HG03064 (cell line): ENCODE data around the gene DOCK10.
"Not testable (repeated sequence)": the region's sequence is repeated elsewhere in the genome, so short reads cannot be mapped to it uniquely, and the experiment has no call there.

Experiments
- ATAC-seq: cut with Tn5 transposase; IDR thresholded peaks from one replicate; pipeline ENCODE4 v1.9.1; 2021; ENCODE audit warnings: low read depth; ENCODE audit not compliant: unreplicated experiment

Gene DOCK10

DNA sequence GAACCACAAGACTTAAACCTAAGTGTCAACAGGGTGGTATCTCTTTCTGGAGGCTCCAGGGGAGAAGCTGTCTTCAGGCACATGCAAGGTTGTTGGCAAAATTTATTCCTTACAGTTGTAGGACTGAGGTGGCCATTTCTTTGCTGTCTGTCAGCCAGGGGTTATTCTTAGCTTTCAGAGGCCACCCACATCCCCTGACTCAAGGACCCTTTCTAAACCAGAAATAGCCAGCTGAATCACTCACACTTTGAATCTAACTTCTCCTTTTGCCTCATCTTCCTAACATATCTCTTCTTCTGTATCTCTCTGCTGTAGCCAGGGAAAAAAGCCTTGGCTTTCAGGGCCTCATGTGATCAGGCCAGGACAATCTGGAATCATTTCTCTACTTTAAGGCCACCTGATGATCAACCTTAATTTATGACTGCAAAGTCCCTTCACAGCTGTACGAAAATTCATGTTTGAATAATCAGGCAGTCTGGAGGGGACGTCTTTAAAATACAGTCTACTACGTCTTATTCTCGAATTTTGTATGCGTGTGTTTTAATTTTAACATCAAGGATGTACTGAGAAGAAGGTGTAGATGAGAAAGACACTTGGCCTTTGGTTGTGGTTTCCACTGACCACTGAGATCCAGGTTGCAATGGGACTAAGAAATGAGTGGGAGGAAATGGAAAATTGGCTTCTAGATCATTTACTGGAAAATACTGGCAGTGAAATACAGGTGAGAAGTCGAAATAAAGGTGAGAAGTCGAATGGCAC lies 90.4 kb downstream of the DOCK10 start:
- ATAC-seq, result no peak

DNA sequence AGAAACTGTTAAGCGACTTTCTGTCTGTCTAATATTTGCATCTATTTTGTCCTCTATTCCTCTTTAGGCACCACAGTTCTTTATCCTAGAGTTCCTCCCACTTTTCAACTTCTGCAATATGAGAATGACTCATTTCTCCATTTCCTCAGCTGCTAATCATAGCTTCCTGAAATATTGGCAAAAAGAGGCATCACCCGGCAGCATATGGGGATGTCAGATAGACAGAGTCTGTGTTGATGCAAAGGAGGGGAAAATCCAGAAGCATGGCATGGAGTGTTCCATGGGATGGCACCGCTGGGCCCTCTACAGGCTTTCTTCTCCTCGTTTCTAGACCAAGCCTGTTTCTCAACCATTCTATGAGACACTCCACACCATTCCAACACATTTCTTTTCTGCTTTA lies 93.4 kb downstream of the DOCK10 start:
- ATAC-seq, result no peak

DNA sequence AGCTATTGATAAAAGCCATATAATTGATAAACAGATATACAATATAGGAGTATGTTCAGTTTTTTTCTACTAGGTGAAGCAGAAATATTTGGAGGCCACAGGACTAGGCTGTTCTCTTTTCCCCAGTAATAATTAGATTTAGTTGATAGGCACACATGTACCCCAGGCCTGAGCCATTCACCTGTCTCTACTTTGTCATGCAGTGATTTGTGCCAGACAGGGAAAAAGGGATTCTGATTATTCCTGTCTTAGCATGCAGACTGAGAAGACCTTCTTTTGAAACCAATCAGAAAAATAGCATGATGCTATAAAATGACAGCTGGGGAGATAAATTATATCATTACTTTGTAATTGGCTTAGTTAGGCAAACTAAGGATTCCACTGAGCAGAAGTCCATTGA lies 94.3 kb downstream of the DOCK10 start:
- ATAC-seq, result no peak

DNA sequence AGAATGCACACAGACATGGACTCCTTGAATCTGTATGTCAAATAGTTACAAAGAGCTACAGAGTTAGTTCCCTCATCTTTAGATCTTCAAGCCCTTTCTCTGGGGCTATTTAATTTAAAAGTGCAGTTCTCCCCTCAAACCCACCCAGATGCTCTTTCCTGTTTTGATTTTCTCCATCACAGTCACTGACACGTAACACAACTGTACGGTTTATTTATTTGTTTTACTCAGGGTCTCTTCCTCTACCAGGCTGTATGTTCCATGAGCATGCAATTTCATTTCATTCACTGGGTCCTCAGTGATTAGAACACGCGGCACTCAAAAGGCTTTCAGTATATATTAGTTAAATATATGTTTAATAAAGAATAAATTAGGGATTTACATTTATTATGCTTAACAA lies 94.7 kb downstream of the DOCK10 start:
- ATAC-seq, result no peak

DNA sequence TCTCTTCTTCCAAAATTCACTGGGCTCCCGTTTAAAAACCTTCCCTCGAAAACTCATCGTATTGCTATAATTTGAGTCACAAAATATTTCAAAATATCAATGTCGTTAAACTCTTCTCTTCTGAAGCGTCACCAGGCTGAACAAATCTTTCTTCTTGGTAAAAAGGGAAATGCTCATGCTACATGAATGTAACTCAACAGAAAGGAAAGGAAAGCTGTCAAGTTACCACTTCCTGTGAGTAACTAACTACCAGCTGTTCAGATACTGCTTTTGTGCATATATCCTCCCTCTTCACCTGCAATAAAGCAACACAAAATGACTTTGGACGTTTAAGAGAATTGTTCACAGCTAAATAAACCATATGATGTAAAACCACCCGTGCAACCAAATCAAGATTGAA lies 95.4 kb downstream of the DOCK10 start:
- ATAC-seq, result peak; percentile 70

DNA sequence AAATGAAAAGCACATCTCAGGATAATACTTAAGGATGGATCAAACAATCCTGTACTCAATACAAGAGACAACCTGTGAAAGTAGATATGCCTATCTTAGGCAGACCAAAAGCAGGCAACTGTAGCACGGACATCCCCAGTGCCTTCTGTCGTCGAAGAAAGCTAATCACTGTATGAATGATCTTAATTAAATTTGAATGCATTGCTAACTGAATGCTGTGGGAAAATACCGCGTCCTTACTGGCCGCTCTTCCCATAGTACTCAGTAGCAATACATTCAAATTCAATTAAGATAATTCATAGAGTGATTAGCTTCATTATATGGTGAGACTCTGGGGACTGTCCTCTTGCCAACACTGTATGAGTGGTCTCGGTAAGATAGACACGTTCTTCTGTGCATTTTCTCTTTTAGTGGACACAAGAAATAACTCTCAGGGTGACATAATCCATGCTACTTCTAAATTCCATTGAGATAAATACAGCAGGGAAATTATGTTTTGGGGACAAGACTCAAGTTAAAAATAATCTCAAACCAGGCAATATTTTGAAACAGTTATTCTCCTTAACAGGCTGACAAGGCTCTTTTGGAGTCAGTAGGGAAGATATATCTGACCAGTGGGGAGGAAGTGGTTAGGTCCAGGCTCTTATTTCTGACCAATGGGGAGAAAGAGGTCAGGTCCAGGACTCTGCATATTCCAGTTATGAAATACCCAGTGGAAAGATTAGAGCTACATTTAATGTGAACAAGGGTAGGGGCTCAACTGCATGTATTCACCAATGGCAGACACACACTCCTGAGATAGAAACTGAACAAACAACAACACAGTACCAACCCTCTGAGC lies 97.3 kb downstream of the DOCK10 start:
- no peak for ATAC-seq

DNA sequence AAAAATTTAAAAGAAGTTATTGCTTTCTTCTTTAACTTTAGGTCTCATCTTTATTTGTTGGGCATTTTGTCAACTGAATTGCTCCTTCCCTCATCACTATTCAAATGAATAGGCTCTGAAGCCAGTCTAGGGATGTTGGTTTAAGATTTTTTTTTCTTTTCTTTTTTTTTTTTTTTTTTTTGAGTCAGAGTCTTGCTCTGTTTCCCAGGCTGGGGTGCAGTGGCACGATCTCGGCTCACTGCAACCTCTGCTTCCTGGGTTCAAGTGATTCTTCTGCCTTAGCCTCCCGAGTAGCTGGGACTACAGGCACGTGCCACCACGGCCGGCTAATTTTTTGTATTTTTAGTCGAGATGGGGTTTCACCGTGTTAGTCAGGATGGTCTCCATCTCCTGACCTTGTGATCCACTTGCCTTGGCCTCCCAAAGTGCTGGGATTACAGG lies 98.6 kb downstream of the DOCK10 start:
- not testable (repeated sequence) for ATAC-seq

DNA sequence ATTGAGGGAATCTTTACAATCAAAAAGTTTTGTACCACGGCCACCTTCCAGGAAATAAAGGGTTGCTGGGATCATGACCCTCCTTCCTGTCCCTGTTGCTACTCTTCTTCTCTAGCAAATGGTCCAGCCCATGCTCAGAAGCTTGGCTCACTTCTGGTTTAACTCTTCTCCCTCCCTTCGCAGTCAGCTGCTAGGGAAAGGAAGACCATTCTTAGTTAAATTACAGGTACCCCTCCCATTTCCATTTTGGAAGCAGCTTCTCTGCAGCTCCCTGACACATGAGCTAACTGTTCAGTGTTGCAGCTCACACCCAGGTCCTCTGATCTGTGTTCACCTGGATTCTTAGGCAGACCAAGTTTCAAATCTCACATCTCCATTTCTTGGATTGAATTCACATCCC lies 100.3 kb downstream of the DOCK10 start:
- no peak for ATAC-seq

DNA sequence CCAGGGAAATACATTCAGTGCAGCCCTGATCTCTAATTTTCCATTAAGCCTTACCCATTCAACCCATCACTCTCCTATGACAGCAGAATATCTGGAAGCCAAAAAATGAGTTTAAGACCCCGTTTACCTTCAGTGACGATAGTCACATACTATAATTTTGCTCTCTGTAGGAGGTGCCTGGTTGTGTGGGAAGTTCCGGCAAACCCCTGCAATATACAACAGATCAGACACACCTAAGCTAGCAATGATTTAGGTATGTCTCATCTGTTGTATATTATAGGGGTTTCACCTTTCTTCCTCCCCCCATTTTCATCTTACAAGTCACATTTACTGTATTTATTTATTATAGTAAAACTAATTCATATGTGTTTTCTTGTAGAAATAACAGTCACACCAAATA lies 101.7 kb downstream of the DOCK10 start:
- ATAC-seq, result no peak

DNA sequence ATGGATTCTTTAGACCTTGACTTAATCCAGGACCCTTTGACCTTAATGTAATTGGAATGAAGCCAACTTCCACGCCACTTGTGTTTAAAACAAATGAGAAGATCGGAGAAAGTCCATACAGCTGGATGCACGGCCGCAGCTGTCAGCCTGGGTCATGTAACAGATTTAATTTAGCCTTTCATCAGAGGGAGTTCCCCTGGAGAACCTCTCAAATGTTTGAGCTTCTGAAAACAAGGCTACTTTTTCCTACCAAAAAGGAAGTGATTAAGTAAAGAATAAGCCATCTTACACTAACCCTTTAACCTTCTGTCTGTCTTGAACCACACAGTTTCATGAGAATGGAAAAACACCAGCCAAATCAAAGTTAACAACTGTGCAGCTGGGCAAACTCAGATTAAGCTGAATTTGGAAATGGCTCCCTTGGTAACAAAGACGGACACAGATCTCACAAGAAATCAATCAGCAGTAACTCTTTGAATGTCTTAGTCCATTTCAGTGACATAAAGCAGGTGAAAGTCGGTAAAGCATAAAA lies 103.6 kb downstream of the DOCK10 start:
- ATAC-seq, result peak; percentile 39

DNA sequence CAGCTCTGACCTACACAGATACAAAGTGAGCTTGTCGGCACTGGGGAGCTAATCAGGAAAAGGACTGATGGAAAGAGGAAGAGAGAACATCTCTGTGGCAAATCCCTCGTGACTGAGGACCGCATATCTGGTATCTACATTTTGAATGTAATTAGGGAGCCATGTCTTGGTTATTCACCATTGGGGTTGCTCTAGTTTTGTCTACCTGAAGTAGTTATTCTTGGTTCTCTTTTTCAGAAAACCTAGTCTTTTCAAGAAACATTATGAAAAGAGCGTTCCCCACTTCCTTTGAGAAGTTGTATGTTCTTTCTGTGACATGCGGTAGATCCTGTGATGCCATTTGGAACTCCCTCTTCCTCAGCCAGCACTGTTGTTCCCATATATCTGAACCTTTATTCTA lies 104.4 kb downstream of the DOCK10 start:
- ATAC-seq, result peak; percentile 77

DNA sequence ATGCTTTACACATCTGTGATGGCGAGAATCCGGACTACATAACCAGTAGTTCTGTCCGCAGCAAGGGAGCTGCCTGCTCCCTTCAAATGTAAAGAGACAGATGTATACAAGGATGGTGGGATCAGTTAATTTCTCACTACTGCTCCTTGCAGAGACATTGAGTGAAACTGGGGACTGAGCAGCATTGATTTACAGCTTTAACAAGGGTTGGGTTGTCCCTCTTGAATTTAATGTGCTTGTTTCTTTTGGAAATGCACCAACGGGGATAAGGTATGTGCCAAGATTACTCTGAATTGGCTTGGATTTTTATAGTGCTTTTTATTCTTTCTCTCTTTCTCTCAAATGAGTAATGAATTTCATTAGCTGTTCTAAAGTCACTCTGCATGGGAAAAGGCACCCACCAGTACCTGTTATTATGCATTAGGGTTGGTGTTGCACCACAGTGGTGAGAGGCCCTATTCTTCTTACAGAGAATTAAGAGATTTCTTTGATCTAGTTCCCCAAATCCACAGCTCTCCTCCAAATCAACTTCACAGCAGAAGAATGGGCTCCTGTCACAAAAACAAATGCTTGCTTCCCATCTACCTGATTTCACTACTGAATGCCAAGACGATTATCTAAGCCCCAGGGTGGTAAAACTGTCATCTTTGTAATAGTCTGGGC lies 107.6 kb downstream of the DOCK10 start:
- no peak for ATAC-seq

DNA sequence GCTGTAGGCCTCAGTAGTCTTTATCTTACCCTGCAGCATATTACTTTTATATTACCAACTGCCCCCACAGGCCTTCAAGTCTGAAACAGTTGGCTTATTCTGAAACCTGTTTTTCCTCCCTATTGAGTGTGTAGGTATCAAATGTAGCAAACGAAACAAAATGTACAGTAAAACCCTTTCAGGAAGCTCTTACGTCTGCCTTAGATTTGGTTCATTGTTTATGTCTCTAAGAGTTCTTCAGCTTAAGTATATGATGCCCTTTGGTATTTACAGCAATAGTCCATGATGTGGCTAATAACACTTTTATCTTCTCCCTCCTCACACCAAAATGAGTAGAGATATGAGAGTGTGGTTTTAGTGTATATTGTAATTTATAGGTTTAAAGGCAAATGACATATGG lies 108.8 kb downstream of the DOCK10 start:
- ATAC-seq, result no peak

DNA sequence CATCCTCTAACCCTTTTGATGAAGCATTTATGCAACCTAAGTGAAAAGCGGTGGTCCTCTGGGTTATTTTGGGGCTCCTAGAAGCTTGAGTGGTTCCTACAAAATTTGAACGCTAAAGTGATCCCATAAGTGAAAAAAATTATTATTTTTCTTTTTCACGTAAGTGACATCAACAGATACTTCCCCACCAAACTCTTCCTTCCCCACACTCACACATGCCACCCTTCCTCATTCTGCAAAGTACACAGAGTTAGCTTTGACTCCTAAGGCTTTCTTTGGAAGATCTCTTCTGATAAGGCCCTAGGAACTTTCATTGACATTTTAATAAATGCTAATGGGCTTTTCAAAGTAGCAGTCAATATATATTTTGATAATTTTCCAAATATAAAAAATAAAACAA lies 109.7 kb downstream of the DOCK10 start:
- ATAC-seq, result no peak

DNA sequence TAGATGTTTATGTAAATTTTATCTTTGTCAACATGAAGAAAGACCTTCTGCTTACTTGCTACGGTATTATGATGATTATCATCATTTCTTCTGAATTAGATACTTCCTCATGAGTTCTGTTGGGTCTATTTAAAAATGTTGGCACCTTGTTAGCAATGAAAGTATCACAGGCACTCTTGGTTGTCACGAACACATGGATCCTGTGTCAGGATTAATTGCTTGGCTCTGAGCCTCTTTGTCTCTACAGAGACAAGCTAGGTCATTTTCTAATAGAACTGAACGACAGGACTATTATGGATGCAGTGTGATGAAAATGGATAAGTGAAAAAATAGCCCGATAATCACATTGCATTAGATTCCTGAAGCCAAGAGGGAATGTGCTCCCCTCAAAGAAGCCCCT lies 110.3 kb downstream of the DOCK10 start:
- no peak for ATAC-seq

DNA sequence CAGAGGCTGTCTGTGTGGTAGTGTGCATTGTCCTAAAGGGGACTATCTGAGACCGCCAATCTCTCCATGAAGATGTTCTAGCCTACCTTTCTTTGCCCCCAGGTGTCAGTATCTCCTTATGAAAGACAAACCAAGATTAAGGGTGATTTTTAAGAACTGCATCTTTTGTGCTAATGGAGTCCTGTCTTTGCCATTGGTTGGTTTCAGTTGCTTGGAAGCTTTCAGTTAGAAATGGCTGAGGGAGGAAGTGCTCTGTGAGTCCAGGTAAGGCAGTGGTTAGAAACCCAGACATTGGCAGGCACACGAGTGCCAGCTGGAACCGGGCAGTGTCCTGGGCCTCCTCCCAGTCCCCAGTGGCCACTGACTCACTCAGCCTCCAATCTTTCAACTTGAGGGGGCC lies 111.3 kb downstream of the DOCK10 start:
- ATAC-seq, result no peak

DNA sequence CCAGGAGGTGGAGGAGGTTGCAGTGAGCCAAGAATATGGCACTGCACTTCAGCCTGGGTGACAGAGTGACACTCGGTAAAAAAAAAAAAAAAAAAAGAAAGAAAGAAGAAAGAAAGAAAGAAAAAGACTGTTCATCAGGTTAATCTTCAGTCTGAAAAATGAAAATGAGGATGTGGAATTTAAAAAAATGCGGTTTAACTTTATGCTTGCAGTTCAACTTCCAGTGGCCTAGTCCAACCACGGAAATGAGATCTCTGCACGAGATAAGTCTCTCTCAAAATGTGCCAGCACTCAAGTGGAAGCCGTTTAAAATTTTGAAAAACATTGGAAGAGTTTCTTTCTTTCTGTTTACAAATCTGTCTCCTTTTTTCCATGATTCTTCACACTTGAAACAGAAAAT lies 112.1 kb downstream of the DOCK10 start:
- ATAC-seq, result no peak

DNA sequence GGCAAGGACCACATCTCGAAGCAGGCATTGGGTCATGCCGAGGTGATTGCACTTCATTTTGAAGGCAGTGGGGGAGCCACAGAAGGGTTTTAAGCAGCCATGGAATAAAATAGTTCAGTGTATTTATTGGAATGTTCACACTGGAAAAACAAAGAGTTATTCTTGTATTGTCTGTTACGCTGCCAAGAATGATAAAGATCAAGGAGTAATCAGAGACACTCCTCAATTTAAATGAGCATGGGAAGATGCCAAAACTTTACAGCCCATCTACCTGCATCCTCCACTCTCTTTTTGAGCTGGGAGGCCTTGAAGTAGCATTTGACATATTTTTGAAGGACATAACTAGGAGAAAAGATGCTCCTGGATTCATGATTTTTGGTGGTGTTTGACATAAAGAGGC lies 112.8 kb downstream of the DOCK10 start:
- ATAC-seq, result no peak

DNA sequence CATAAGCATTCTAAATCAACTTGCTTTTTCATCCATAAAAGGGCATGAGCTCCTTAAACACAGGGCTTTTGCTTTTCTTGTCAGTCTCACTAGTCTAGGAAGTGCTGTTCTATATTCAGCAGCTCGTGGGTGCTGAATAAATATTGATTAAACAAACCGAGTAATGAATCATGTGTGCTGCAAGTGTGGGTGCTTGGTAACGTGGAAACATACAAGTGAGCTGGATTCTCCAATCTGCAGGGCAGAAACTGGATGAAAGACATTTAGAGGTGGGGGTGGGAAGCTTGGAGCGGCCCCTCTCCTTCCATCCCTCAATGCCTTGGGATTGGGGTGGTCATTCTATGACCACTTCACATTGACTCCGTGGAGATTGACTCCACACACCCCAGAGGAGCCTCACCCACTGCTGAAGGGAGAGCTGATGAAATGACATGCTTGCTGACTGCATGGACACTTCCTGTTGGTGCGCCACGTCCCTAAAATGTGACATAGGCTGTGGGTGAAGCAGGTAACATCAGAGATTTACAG lies 114.6 kb downstream of the DOCK10 start:
- no peak for ATAC-seq

DNA sequence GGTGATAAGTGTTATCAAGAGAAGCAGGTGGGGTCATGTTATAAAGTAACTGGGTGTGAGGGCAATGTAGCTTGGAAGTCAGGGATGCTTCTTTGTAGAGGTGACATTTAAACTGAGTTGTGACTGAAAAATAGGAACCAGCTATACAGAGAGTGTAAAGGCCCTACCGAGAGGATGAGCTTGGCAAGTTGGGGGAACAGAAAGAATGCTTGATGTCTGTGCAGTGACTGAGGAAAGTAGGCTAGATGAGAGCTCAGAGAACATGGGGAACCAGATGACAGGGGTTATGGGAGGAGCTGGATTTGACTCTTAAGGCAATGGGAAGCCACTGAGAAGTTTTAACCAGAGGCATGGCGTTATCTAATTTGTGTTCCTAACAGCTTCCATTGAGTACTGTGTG lies 115.3 kb downstream of the DOCK10 start:
- ATAC-seq, result no peak

DNA sequence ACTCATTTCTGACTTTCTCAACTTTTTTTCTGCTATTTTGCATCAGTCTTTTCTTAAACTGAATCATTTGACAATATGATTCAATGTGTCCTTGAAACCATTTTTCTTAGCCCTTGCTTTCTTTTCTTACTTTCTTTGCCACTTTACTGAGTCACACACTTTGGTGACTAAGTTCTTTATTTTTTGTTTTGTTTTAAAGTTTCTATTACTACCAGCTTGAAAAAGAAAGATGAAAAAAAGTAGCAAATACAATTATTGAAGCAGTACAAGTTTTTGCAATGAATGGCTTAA lies 116.5 kb downstream of the DOCK10 start:
- ATAC-seq, result peak; percentile 40
